Heart right ventricle (tissue), 16 donors: ENCODE measurements around the gene STPG3. TPM values are rescaled to one million over a fixed set of nuclear protein-coding genes. Genes with fewer than 3 reads are reported as not detected.

ENCODE experiments used
- ATAC-seq, 8 donors: fragments of 200-7000 bp; cut with Tn5 transposase; one replicate each; pipeline ENCODE4 v1.9.1; 2020; ENCODE audit warnings: mild to moderate bottlenecking in 8 of 8, moderate library complexity in 8 of 8, moderate number of reproducible peaks in 1 of 8
- DNase-seq, 2 donors: peaks; one replicate each; pipeline ENCODE4 v3.0.0-alpha.2; 2020
- H3K27ac ChIP-seq, 10 donors: fragments of 200-600 bp; sonication (generic) in 2 of 10; one replicate each; pipeline versions ENCODE4 v1.5.0 to v1.8.0; 2020 to 2022; ENCODE audit warnings: mild to moderate bottlenecking in 3 of 10
- H3K27me3 ChIP-seq, 7 donors: fragments of 200-600 bp; one replicate each; pipeline ENCODE4 v1.8.0; 2021 to 2022; ENCODE audit warnings: mild to moderate bottlenecking in 2 of 7
- H3K36me3 ChIP-seq, 9 donors: fragments of 200-600 bp; sonication (generic) in 1 of 9; one replicate each; pipeline versions ENCODE4 v1.5.0 to v1.8.0; 2020 to 2022; ENCODE audit warnings: mild to moderate bottlenecking in 2 of 9
- H3K4me1 ChIP-seq, 9 donors: fragments of 200-600 bp; sonication (generic) in 1 of 9; one replicate each; pipeline versions ENCODE4 v1.5.0 to v1.8.0; 2020 to 2022; ENCODE audit warnings: mild to moderate bottlenecking in 4 of 9
- H3K4me3 ChIP-seq, 10 donors: fragments of 200-600 bp; sonication (generic) in 2 of 10; one replicate each; pipeline versions ENCODE4 v1.5.0 to v1.8.0; 2020 to 2022; ENCODE audit warnings: mild to moderate bottlenecking in 7 of 10, moderate library complexity in 2 of 10
- H3K9me3 ChIP-seq, 11 donors: fragments of 200-600 bp in 10 of 11; sonication (generic) in 2 of 11; one replicate each; pipeline versions ENCODE4 v1.5.0 to v1.8.0; 2013 to 2022; ENCODE audit warnings: mild to moderate bottlenecking in 2 of 11, control low read depth in 1 of 11, moderate library complexity in 1 of 11
- WGBS, 2 donors: extraction: QIAGEN DNeasy Blood & Tissue Kit; methylation state at CpG; one replicate each; pipeline ENCODE4 v1.1.7; 2013; ENCODE audit warnings: inconsistent platforms in 1 of 2; 5-methylcytosine and 5-hydroxymethylcytosine counted together
- intact Hi-C, 10 donors: fragments of 100-400 bp; cut with DNase I; formaldehyde crosslinking; loops; one replicate each; pipeline versions ENCODE4 v1.11.1 to v1.14.2; 2022
- polyA plus RNA-seq, 2 donors: library from polyadenylated mRNA; stranded (reverse); fragments of 200-250 nt; gene quantifications; one replicate each; pipeline ENCODE4 v1.2.3, GENCODE V29; 2013
- total RNA-seq, 10 donors: library from RNA; stranded (reverse); fragmentation: NEBNext Ultra II Directional in 3 of 10; extraction: Animal tissue kit (Norgen Biotek cat#: 25700) in 3 of 10; gene quantifications; one replicate each; pipeline versions ENCODE4 v1.2.1 to v1.2.4, GENCODE V29; 2021 to 2023
- TF ChIP-seq, protein P1 (sequence below), 9 donors: fragments of 200-600 bp; sonication (generic) in 2 of 9; IDR thresholded peaks; one replicate each; pipeline versions ENCODE4 v1.5.0 to v1.8.0; 2021 to 2022; ENCODE audit warnings: antibody characterized with exemption in 9 of 9, mild to moderate bottlenecking in 5 of 9, moderate library complexity in 1 of 9
- donor health status: Arrhythmogenic right ventricular cardiomyopathy.
- donor health status: ischemic (EF 13 %, LVEDD 7.1; RV severe dilation, severe dysfunction).
- donor health status: healthy with polysubstance abuse.
- donor health status: DM: no; HTN: yes; CAD: no.
- donor health status: DM: no; HTN: no; CAD: no.
- donor health status: ischemic (EF 25% LVEDD 6.9; RV normal size, moderate dysfunction).
- donor health status: ischemic (EF 25% LVEDD 5.7; RV mildly dilated, moderate dysfunction).
- donor health status: healthy.
- donor health status: DM: yes; HTN: yes; CAD: no.
- donor health status: Ischemic cardiomyopathy.
- donor health status: ischemic (EF 35%, LVEDD 5.7; RV mildly dilated, moderate dysfunction).
- donor health status: nonischemic (EF 11% LVEDD 7.7; RV severe dilation, severe dysfunction).
- donor health status: DM: yes; HTN: yes; CAD: no.
- donor health status: PGD.
- donor health status: ischemic (EF 29% LVEDD 5.4; RV normal size, mild dysfunction).
- donor health status: nonischemic (EF 23%, LVEDD 6.1; RV moderate dilation, normal function).

The STPG3 gene
- total and polyA plus RNA-seq, 12 donors: 0.24 to 0.44 (median 0.32) TPM; not detected in 8

- no peaks in the 10 kb centered on the region for H3K9me3 ChIP-seq
- no peaks in the 10 kb centered on the region for H3K27me3 ChIP-seq
- ATAC-seq (no peak), DNase-seq (no peak)
- peaks cover 15 to 46% (median 35%) of the 10 kb centered on the region in 9 donors for H3K4me1 ChIP-seq
- H3K4me3 ChIP-seq: no peak overlapping the region
- peaks cover 0 to 19% (median 5%) of the 10 kb centered on the region in 9 donors for H3K36me3 ChIP-seq
- no peak overlapping the region for H3K27ac ChIP-seq
- intact Hi-C loops: loop anchor here in 1 of 10 donors (1.0 kb wide), 1 partner anchor 11 kb away; no protein-coding TSS in a partner anchor
- TF ChIP-seq, protein P1, sequence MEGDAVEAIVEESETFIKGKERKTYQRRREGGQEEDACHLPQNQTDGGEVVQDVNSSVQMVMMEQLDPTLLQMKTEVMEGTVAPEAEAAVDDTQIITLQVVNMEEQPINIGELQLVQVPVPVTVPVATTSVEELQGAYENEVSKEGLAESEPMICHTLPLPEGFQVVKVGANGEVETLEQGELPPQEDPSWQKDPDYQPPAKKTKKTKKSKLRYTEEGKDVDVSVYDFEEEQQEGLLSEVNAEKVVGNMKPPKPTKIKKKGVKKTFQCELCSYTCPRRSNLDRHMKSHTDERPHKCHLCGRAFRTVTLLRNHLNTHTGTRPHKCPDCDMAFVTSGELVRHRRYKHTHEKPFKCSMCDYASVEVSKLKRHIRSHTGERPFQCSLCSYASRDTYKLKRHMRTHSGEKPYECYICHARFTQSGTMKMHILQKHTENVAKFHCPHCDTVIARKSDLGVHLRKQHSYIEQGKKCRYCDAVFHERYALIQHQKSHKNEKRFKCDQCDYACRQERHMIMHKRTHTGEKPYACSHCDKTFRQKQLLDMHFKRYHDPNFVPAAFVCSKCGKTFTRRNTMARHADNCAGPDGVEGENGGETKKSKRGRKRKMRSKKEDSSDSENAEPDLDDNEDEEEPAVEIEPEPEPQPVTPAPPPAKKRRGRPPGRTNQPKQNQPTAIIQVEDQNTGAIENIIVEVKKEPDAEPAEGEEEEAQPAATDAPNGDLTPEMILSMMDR (IDR thresholded peaks at IDR 0.05): no peak
- 90 to 94% methylated on average over 33 to 35 of the region's 35 CpGs for WGBS, 2 donors
Observed at GRCh38 chr9:137252555-137253506, 1.7 kb downstream of the STPG3 start.

GRCh38 chr9:137253717-137254623 is 2.9 kb downstream of the STPG3 start:
- Histone ChIP-seq H3K36me3 (peaks cover 0 to 30% (median 10%) of the 10 kb centered on the region in 9 donors), H3K27ac (peak overlapping the region in 9 of 10 donors; percentile 75 to 94 (median 85)), H3K9me3 (no peaks in the 10 kb centered on the region), H3K27me3 (no peaks in the 10 kb centered on the region), H3K4me1 (peaks cover 15 to 46% (median 35%) of the 10 kb centered on the region in 9 donors), H3K4me3 (peak overlapping the region; percentile 60 to 100 (median 98))
- intact Hi-C loops: loop anchor here in 1 of 10 donors (1.0 kb wide), 1 partner anchor 12 kb away; no protein-coding TSS in a partner anchor
- ATAC-seq (peak in 1 of 8 donors; percentile 5), DNase-seq (no peak)
- 68 to 69% methylated on average over 21 of the region's 21 CpGs for WGBS, 2 donors
- TF ChIP-seq, protein P1 (IDR thresholded peaks at IDR 0.05): no peak

GRCh38 chr9:137254624-137255447 is 3.8 kb downstream of the STPG3 start, which contains the start of gene NELFB:
Gene NELFB (plus strand): TSS chr9:137255327.
- Histone ChIP-seq H3K27me3 (no peaks in the 10 kb centered on the region), H3K4me1 (peaks cover 15 to 42% (median 34%) of the 10 kb centered on the region in 9 donors), H3K36me3 (peaks cover 0 to 39% (median 16%) of the 10 kb centered on the region in 9 donors), H3K9me3 (no peaks in the 10 kb centered on the region), H3K4me3 (peak within 1 kb of the TSS; percentile 85 to 100 (median 98)), H3K27ac (peak within 1 kb of the TSS; percentile 68 to 94 (median 86))
- 1% methylated on average over 87 to 105 of the region's 105 CpGs for WGBS, 2 donors
- DNase-seq: peak; percentile 93 to 97
- intact Hi-C loops: no loop called here
- peak; percentile 80 to 94 (median 90) for ATAC-seq
- TF ChIP-seq, protein P1 (IDR thresholded peaks at IDR 0.05): peak in 4 of 9 donors; percentile 17 to 37 (median 26)
